ENCODE results near the gene CAPN7.

DNA sequence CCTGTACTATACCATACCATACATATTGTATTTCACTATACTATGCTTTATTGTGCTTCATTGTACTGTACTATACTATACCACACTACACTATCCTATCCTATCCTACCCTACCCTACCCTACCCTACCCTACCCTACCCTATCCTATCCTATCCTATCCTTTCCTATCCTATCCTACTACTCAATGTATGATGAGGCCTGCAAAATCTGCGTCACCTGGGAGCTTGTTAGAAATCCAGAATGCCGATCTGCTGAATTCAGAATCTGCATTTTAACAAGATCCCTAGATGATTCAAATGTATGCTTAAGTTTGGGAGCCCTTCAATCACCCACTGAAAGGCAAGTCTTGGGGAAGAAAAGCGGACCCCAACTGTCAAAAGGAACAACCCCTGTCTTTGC, 45.4 kb upstream of the CAPN7 start:
- TF ChIP-seq, protein P1, sequence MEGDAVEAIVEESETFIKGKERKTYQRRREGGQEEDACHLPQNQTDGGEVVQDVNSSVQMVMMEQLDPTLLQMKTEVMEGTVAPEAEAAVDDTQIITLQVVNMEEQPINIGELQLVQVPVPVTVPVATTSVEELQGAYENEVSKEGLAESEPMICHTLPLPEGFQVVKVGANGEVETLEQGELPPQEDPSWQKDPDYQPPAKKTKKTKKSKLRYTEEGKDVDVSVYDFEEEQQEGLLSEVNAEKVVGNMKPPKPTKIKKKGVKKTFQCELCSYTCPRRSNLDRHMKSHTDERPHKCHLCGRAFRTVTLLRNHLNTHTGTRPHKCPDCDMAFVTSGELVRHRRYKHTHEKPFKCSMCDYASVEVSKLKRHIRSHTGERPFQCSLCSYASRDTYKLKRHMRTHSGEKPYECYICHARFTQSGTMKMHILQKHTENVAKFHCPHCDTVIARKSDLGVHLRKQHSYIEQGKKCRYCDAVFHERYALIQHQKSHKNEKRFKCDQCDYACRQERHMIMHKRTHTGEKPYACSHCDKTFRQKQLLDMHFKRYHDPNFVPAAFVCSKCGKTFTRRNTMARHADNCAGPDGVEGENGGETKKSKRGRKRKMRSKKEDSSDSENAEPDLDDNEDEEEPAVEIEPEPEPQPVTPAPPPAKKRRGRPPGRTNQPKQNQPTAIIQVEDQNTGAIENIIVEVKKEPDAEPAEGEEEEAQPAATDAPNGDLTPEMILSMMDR (IDR thresholded peaks at IDR 0.05 in 4 of 5, conservative IDR thresholded peaks at IDR 0.05 in 1 of 5) = no peak
- no peak for TF ChIP-seq POLR2A (IDR thresholded peaks at IDR 0.05)
